H9 (cell line): ENCODE measurements around the gene CRYGS. TPM values are rescaled to one million over a fixed set of nuclear protein-coding genes. Genes with fewer than 3 reads are reported as not detected.

Source experiments
- DNase-seq: peaks from one replicate; pipeline ENCODE4 v3.0.0-alpha.2; 2017
- H2AFZ ChIP-seq: one replicate; pipeline ENCODE4 v1.6.1; 2013; ENCODE audit warnings: mild to moderate bottlenecking, low read length, control low read depth, moderate library complexity
- H2AK5ac ChIP-seq: 2 replicates; pipeline ENCODE4 v1.6.1; 2013; ENCODE audit warnings: low read length, control low read depth, mixed read lengths; ENCODE audit not compliant: insufficient read length
- H2BK120ac ChIP-seq: one replicate; pipeline ENCODE4 v1.6.1; 2013; ENCODE audit warnings: low read depth, mild to moderate bottlenecking, low read length, control low read depth, inconsistent platforms; ENCODE audit not compliant: poor library complexity, severe bottlenecking
- H2BK12ac ChIP-seq: 2 replicates; pipeline ENCODE4 v1.6.1; 2013; ENCODE audit warnings: low read length, control low read depth, mixed read lengths, low read depth; ENCODE audit not compliant: insufficient read length
- H2BK15ac ChIP-seq: 2 replicates; pipeline ENCODE4 v1.6.1; 2013; ENCODE audit warnings: low read depth, low read length, control low read depth
- H2BK20ac ChIP-seq: one replicate; pipeline ENCODE4 v1.6.1; 2013; ENCODE audit warnings: low read depth, mild to moderate bottlenecking, low read length, control low read depth, inconsistent platforms; ENCODE audit not compliant: poor library complexity, severe bottlenecking
- H2BK5ac ChIP-seq: 2 replicates; pipeline ENCODE4 v1.6.1; 2013; ENCODE audit warnings: low read length, control low read depth, mixed read lengths; ENCODE audit not compliant: insufficient read length
- H3K14ac ChIP-seq: 2 replicates; pipeline ENCODE4 v1.6.1; 2013; ENCODE audit warnings: low read length, control low read depth; ENCODE audit not compliant: insufficient read depth
- H3K18ac ChIP-seq: 2 replicates; pipeline ENCODE4 v1.6.1; 2013; ENCODE audit warnings: low read depth, mild to moderate bottlenecking, mixed read lengths, low read length, control low read depth; ENCODE audit not compliant: insufficient read length
- H3K23ac ChIP-seq: 2 replicates; pipeline ENCODE4 v1.6.1; 2013; ENCODE audit warnings: low read length, control low read depth, mixed read lengths, low read depth; ENCODE audit not compliant: insufficient read length
- H3K23me2 ChIP-seq: 2 replicates; pipeline ENCODE4 v1.6.1; 2013; ENCODE audit warnings: low read depth, mild to moderate bottlenecking, mixed read lengths, low read length, control low read depth; ENCODE audit not compliant: insufficient read length, poor library complexity, severe bottlenecking
- H3K27ac ChIP-seq: 2 replicates; pipeline ENCODE4 v1.5.1; 2013; ENCODE audit warnings: low read length, control low read depth, mixed read lengths, low read depth; ENCODE audit not compliant: insufficient read length
- H3K27me3 ChIP-seq: 2 replicates; pipeline ENCODE4 v1.6.1; 2013; ENCODE audit warnings: low read length, control low read depth, inconsistent platforms; ENCODE audit not compliant: insufficient read depth
- H3K4ac ChIP-seq: 2 replicates; pipeline ENCODE4 v1.6.1; 2013; ENCODE audit warnings: low read depth, mild to moderate bottlenecking, control low read depth, inconsistent platforms, low read length, moderate library complexity
- H3K4me1 ChIP-seq: 2 replicates; pipeline ENCODE4 v1.6.1; 2013; ENCODE audit warnings: low read length, control low read depth, inconsistent platforms; ENCODE audit not compliant: insufficient read depth
- H3K4me2 ChIP-seq: 2 replicates; pipeline ENCODE4 v1.6.1; 2013; ENCODE audit warnings: low read length, control low read depth, mixed read lengths; ENCODE audit not compliant: insufficient read length, insufficient read depth
- H3K56ac ChIP-seq: 2 replicates; pipeline ENCODE4 v1.6.1; 2013; ENCODE audit warnings: low read depth, mild to moderate bottlenecking, mixed read lengths, low read length, control low read depth; ENCODE audit not compliant: insufficient read length
- H3K79me1 ChIP-seq: 2 replicates; pipeline ENCODE4 v1.6.1; 2013; ENCODE audit warnings: low read depth, mild to moderate bottlenecking, moderate library complexity, low read length, control low read depth, inconsistent platforms; ENCODE audit not compliant: insufficient read depth, poor library complexity, severe bottlenecking
- H3K79me2 ChIP-seq: 2 replicates; pipeline ENCODE4 v1.6.1; 2013; ENCODE audit warnings: low read length, control low read depth, inconsistent platforms; ENCODE audit not compliant: insufficient read depth
- H3K9ac ChIP-seq: 2 replicates; pipeline ENCODE4 v1.6.1; 2013; ENCODE audit warnings: low read length, control low read depth, mixed read lengths; ENCODE audit not compliant: insufficient read length; ENCODE audit errors: extremely low read depth
- H3K9me3 ChIP-seq: one replicate; pipeline ENCODE4 v1.6.1; 2013; ENCODE audit warnings: low read depth, low read length, inconsistent platforms; ENCODE audit not compliant: control insufficient read depth
- H3T11ph ChIP-seq: one replicate; pipeline ENCODE4 v1.6.1; 2013; ENCODE audit warnings: mild to moderate bottlenecking, low read length, control low read depth, inconsistent platforms
- H4K20me1 ChIP-seq: one replicate; pipeline ENCODE4 v1.6.1; 2013; ENCODE audit not compliant: control insufficient read depth, insufficient read length, insufficient read depth
- H4K5ac ChIP-seq: 2 replicates; pipeline ENCODE4 v1.6.1; 2013; ENCODE audit warnings: low read depth, mild to moderate bottlenecking, mixed read lengths, low read length, control low read depth; ENCODE audit not compliant: insufficient read length
- H4K8ac ChIP-seq: replicated peaks from 2 replicates; pipeline ENCODE4 v1.6.1; 2013; ENCODE audit warnings: low read length, control low read depth, mixed read lengths, low read depth; ENCODE audit not compliant: insufficient read length
- H4K91ac ChIP-seq: 2 replicates; pipeline ENCODE4 v1.6.1; 2013; ENCODE audit warnings: low read depth, mild to moderate bottlenecking, moderate library complexity, mixed read lengths, low read length, control low read depth; ENCODE audit not compliant: insufficient read length
- H3K27ac Mint-ChIP-seq, 3 experiments: 2 replicates in 2 of 3; 3 replicates in 1 of 3; pipeline ENCODE4 v1.8.0; 2020 to 2021; ENCODE audit warnings: mixed read lengths in 3 of 3, mild to moderate bottlenecking in 1 of 3, moderate library complexity in 1 of 3
- H3K27me3 Mint-ChIP-seq: 2 replicates; pipeline ENCODE4 v1.8.0; 2021; ENCODE audit warnings: low read depth, mild to moderate bottlenecking, moderate library complexity, mixed read lengths
- H3K36me3 Mint-ChIP-seq, 3 experiments: 2 replicates in 2 of 3; 3 replicates in 1 of 3; pipeline ENCODE4 v1.8.0; 2020 to 2021; ENCODE audit warnings: low read depth in 3 of 3, mixed read lengths in 3 of 3; ENCODE audit not compliant: insufficient read depth in 1 of 3
- H3K4me1 Mint-ChIP-seq, 2 experiments: 2 replicates each; pipeline ENCODE4 v1.8.0; 2020; ENCODE audit warnings: mixed read lengths in 2 of 2
- H3K4me3 Mint-ChIP-seq, 2 experiments: 2 replicates in 1 of 2; 3 replicates in 1 of 2; pipeline ENCODE4 v1.8.0; 2020 to 2021; ENCODE audit warnings: mild to moderate bottlenecking in 2 of 2, mixed read lengths in 2 of 2, moderate library complexity in 1 of 2
- H3K9me3 Mint-ChIP-seq, 2 experiments: 2 replicates in 1 of 2; 3 replicates in 1 of 2; pipeline ENCODE4 v1.8.0; 2020; ENCODE audit warnings: mild to moderate bottlenecking in 2 of 2, mixed read lengths in 2 of 2, moderate library complexity in 1 of 2
- CTCF ChIP-seq: fragments of 200-600 bp; sonication (generic); conservative IDR thresholded peaks from 3 replicates; pipeline ENCODE4 v1.8.0; 2021; ENCODE audit warnings: antibody characterized with exemption, mild to moderate bottlenecking
- WGBS: extraction: QIAGEN DNeasy Blood & Tissue Kit; methylation state at CpG from one replicate; pipeline ENCODE4 v1.1.7; 2013; ENCODE audit warnings: missing lambda C conversion rate, low lambda C conversion rate, mixed read lengths; ENCODE audit not compliant: insufficient read length; ENCODE audit errors: extremely low coverage; 5-methylcytosine and 5-hydroxymethylcytosine counted together
- total RNA-seq: library from RNA; stranded (reverse); gene quantifications from 2 replicates; pipeline ENCODE4 v1.2.1, GENCODE V29; 2021

Gene CRYGS
- total RNA-seq, 1 experiment from 2014 or later = 1.0 TPM

DNA sequence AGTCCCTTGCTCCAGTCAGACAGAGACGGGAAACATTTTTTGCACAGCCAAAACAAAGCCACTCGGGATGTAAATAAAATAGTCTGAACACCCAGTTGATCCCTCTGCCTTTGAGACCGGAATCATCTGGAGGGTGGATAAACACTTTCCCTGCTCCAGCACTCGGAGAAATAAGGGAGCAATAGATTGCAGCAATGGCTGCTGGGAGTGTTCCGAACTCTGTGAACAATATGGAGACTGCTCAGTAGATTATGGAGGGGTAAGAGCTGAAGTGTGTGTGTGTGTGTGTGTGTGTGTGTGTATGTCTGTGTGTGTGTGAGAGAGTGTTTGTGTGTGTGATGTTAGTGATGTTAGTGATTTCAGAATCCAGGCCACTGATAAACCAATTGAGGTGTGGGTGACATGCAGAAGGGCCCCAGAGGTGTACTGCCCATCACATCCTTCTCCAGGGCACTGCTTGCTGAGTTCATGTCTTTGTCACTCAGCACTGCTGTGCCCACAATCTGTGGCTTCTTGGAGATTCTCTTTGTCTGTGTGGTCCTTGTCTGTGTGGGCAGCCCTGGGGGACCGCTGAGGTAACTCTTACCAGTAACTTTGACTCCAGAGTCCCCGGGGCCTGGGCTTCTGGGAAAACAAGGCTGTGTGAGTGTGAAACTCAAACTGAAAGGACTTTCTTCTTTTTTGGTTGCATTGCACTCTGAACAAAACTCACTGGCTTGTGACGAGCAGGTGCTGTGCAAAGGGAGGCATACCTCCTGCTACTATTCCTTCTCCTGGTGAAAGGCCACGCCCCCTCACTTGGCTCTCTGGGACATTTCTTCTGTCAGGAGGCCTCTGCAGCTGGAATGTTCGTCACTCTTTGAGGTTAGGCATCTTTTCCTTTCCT, 23.0 kb downstream of the CRYGS start:
- Histone ChIP-seq H4K20me1 (no peaks in the 10 kb centered on the region), H2BK120ac (no peak overlapping the region), H2AFZ (no peak overlapping the region), H2BK20ac (no peak overlapping the region), H3K79me1 (no peaks in the 10 kb centered on the region), H2AK5ac (no peak overlapping the region), H2BK12ac (no peak overlapping the region), H3K27ac (no peak overlapping the region), H2BK5ac (no peak overlapping the region), H3K9ac (no peak overlapping the region), H3T11ph (no peak overlapping the region), H3K18ac (no peak overlapping the region), H4K8ac (no peak overlapping the region), H3K4ac (no peak overlapping the region), H3K4me1 (no peaks in the 10 kb centered on the region), H3K23me2 (no peaks in the 10 kb centered on the region), H3K79me2 (no peaks in the 10 kb centered on the region), H2BK15ac (no peak overlapping the region), H3K4me2 (no peak overlapping the region), H3K27me3 (no peaks in the 10 kb centered on the region), H3K56ac (no peak overlapping the region), H3K23ac (no peak overlapping the region), H3K9me3 (no peaks in the 10 kb centered on the region), H4K5ac (no peak overlapping the region), H3K14ac (no peak overlapping the region), H4K91ac (no peak overlapping the region)
- no peak for TF ChIP-seq CTCF
- Mint-ChIP-seq H3K27me3 (peaks cover 12% of the 10 kb centered on the region), H3K4me1 (peaks cover 0 to 7% of the 10 kb centered on the region in 2 experiments; a peak in 1 of 4 replicates), H3K9me3 (no peaks in the 10 kb centered on the region), H3K4me3 (no peak overlapping the region), H3K36me3 (no peaks in the 10 kb centered on the region), H3K27ac (no peak overlapping the region)
- DNase-seq = no peak
- WGBS = no CpG with 5 or more reads among the region's 10 CpGs
